ENCODE measurements around the gene GNLY.

GNLY gene

DNA sequence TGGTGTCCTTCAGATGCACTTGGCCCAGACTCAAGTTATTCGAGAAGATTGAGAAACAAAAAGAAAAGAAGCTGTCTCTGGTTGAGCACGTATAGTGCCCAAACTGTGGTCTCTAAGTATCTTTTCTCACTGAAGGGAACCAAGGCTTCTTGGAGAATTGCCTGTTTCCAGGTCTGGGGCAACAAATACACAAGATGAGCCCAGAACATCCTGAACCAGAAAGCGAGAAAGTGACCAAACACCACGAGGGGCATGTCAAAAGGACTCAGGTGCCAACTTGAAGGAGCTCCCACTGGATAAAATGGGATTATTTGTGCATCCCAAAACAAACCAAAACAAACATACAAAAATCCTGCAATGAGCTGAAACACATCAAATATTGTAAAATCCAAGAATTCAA lies 46.0 kb downstream of the GNLY start:
- no peak for DNase-seq (ENCODE audit: low spot score)
- H3K27ac Mint-ChIP-seq, result no peak overlapping the region
- H3K4me3 Mint-ChIP-seq, result no peak overlapping the region
- no peaks in the 10 kb centered on the region for H3K9me3 Mint-ChIP-seq
- H3K36me3 Mint-ChIP-seq (ENCODE audit: low read depth), result no peaks in the 10 kb centered on the region
- H3K4me1 Mint-ChIP-seq (ENCODE audit: low read depth), result peaks cover 1% of the 10 kb centered on the region
- H3K27me3 Mint-ChIP-seq (ENCODE audit: low read depth), result peaks cover 67% of the 10 kb centered on the region

DNA sequence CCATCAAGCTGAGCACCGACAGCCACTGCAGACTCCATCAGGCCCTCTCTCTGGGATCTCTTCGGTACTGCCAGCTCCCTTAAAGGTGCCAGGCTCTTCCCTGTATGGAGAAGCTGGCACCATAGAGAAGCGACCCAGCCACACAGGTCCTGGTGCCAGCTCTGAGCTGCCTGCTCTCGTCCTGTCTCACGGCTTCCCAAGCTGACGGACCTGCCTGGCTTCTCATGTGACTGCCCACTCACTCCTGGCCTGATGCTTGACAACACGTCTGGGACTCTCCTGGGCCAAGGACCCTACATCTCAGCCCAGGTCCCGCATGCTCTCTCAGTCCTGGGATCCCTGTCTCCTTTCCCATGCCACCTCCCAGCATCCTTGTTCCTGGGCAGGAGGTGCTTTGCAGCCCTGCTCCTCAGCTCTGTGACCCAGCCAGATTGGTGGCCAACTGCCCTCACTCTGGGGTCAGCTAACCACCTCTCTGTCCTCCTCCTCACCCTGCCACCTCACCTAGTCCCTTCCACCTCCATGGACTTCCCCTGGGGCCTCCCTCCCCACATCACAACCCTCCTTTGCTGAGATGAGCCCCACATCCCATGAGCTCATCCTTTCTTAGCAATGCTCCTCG lies 47.2 kb downstream of the GNLY start:
- Mint-ChIP-seq H3K9me3 (no peaks in the 10 kb centered on the region), H3K4me3 (no peak overlapping the region), H3K27me3 (ENCODE audit: low read depth) (peaks cover 71% of the 10 kb centered on the region), H3K36me3 (ENCODE audit: low read depth) (no peaks in the 10 kb centered on the region), H3K27ac (no peak overlapping the region), H3K4me1 (ENCODE audit: low read depth) (peaks cover 1% of the 10 kb centered on the region)
- DNase-seq (ENCODE audit: low spot score), result no peak

DNA sequence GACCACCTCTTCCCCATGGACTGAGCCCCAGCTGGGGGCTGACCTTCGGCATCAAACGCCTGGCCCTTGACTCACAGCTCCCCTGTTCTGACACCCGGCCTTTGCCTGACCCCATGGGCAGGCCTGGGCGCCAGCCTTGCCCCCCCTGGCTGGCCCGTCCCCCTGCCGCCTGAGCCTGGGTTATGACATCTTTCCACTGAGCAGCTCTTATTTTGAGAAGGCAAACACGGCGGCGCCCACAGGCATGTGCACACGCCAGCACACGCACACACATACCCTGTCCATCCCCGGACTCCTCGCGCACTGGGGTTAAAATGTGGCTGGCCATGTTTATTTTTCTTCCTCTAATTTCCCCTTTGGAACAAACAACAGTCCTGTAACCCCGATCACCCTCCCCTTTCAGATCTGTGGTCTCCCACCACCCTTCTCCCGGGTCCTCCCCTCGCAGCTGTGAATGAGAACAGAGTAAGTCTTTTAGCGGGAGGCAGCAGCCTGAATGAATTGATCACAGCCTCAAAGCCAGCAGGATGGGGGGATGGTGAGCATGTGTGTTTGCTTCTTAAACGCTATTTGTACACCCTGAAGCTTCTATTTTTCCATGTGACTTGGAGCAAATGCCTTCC lies 47.8 kb downstream of the GNLY start:
- no peak for DNase-seq (ENCODE audit: low spot score)
- no peak overlapping the region for H3K4me3 Mint-ChIP-seq
- no peaks in the 10 kb centered on the region for H3K9me3 Mint-ChIP-seq
- H3K4me1 Mint-ChIP-seq (ENCODE audit: low read depth), result peaks cover 1% of the 10 kb centered on the region
- H3K27me3 Mint-ChIP-seq (ENCODE audit: low read depth), result peaks cover 72% of the 10 kb centered on the region
- no peaks in the 10 kb centered on the region for H3K36me3 Mint-ChIP-seq (ENCODE audit: low read depth)
- no peak overlapping the region for H3K27ac Mint-ChIP-seq

DNA sequence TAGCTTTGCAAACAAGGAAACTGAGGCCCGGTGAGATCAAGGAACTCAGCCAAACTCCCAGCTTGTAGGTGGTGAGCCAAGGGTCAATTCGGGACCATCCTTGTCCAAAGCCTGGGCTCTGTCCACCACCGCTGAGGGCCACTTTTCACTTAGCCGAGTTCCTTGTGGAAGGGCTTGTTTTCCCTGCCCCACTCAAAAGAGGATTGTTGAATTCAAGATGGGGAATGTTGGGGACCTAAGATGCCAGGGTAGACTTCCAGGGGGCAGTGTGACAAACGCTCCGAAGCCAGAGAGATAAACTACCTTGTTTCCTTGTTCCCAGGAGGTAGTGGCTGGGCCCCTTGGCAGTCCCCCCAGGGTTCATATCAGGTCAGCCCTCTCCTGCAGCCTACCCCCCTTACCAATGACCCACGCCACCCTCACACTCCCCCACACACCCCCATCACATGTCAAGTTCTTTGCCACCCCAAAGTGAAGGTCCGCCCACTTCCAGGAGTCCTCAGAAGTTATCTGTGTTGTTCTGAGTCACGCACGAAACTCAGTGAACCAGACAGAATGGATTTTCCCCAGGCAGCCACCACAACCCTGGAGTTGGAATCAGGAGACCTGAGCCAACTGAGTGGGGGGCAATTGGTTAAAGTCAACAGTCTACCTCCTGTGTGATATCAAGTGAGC lies 49.3 kb downstream of the GNLY start:
- Mint-ChIP-seq H3K36me3 (ENCODE audit: low read depth) (no peaks in the 10 kb centered on the region), H3K27ac (no peak overlapping the region), H3K4me3 (no peak overlapping the region), H3K9me3 (no peaks in the 10 kb centered on the region), H3K4me1 (ENCODE audit: low read depth) (peaks cover 1% of the 10 kb centered on the region), H3K27me3 (ENCODE audit: low read depth) (peaks cover 78% of the 10 kb centered on the region)
- no peak for DNase-seq (ENCODE audit: low spot score)

DNA sequence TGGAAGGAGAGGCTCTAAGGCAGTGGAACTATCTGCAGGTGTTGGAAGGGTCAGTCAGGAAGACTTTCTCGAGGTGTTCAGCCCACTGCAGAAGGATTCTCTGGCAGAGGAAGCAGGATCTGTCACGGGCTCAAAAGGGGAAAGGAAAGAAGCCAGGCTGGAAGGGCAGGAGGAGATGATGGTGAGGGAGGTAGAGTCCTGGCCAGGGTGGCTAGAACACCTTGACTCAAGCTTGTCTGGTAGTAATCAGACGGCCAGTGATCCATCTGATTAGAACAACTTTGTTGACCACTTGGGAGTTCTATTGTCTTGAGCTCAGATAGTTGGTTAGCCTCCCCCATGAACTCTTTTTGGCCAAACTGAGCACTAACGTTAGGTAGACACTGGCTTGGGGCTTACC lies 49.9 kb downstream of the GNLY start:
- H3K4me1 Mint-ChIP-seq (ENCODE audit: low read depth), result peaks cover 1% of the 10 kb centered on the region
- no peak overlapping the region for H3K27ac Mint-ChIP-seq
- DNase-seq (ENCODE audit: low spot score), result no peak
- peaks cover 78% of the 10 kb centered on the region for H3K27me3 Mint-ChIP-seq (ENCODE audit: low read depth)
- no peaks in the 10 kb centered on the region for H3K36me3 Mint-ChIP-seq (ENCODE audit: low read depth)
- H3K9me3 Mint-ChIP-seq, result no peaks in the 10 kb centered on the region
- H3K4me3 Mint-ChIP-seq, result no peak overlapping the region

DNA sequence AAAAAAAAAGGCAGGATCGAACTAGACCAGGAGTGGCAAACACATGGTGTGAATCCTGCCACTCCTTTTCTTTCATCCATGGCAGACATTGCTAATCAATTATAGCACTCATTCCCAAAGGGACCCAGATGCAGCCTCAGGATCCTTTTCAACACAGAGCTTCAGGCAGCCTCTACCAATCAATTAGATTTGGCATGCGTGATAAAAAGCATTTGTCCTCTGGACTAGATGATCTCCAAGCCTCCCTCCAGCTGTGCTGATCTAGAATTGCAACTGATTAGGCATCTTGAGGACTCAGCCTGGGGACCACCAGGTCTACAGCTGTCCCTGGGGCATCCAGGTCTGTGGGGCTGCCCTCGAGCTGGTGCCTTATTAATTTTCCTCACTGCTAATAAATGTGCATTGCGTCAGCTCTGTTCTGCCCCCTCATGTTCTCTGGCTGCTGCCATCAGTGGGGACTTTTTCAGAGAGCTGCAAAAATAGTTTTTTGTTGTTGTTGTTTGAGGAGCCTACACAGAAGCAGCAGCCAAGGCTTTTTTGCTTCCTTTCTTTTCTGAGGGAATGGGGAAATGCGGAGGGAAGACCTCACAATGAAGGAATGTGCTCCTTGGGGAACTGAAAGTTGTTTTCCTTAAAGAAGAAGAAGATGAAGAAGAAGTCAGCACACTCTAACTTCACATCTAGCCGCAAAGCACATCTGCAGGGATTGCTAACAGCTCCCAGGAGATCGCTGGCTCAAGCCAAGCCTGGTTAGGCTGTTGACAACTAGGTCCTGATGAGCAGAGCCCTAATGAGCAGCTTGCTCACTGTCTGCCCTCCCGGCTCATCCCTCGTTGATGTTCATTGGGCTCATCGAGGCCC lies 50.8 kb downstream of the GNLY start:
- Mint-ChIP-seq H3K27ac (no peak overlapping the region), H3K27me3 (ENCODE audit: low read depth) (peaks cover 76% of the 10 kb centered on the region), H3K9me3 (no peaks in the 10 kb centered on the region), H3K4me3 (no peak overlapping the region), H3K4me1 (ENCODE audit: low read depth) (peaks cover 1% of the 10 kb centered on the region), H3K36me3 (ENCODE audit: low read depth) (no peaks in the 10 kb centered on the region)
- DNase-seq (ENCODE audit: low spot score), result no peak

DNA sequence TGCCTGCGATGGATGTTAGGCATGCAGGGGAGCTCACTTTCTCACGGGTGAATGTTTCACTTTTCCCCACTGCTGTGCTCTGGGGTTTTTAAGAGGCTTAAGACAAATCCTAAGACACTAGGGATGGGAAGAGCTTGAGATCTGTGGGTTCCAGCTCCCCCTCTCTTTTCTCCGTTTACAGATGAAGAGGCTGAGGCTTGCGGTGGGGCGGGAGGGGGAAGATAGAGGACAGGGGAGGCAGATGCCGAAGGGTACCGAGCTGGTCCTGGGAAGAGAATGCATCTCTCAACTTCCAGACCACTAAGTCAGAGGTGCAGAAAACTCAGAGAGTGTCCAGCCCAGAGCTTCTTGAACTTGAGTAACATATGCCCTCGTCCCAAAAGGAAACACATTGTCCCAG lies 51.5 kb downstream of the GNLY start:
- peaks cover 1% of the 10 kb centered on the region for H3K4me1 Mint-ChIP-seq (ENCODE audit: low read depth)
- H3K9me3 Mint-ChIP-seq, result no peaks in the 10 kb centered on the region
- H3K27me3 Mint-ChIP-seq (ENCODE audit: low read depth), result peaks cover 75% of the 10 kb centered on the region
- no peak for DNase-seq (ENCODE audit: low spot score)
- H3K4me3 Mint-ChIP-seq, result no peak overlapping the region
- no peaks in the 10 kb centered on the region for H3K36me3 Mint-ChIP-seq (ENCODE audit: low read depth)
- no peak overlapping the region for H3K27ac Mint-ChIP-seq

DNA sequence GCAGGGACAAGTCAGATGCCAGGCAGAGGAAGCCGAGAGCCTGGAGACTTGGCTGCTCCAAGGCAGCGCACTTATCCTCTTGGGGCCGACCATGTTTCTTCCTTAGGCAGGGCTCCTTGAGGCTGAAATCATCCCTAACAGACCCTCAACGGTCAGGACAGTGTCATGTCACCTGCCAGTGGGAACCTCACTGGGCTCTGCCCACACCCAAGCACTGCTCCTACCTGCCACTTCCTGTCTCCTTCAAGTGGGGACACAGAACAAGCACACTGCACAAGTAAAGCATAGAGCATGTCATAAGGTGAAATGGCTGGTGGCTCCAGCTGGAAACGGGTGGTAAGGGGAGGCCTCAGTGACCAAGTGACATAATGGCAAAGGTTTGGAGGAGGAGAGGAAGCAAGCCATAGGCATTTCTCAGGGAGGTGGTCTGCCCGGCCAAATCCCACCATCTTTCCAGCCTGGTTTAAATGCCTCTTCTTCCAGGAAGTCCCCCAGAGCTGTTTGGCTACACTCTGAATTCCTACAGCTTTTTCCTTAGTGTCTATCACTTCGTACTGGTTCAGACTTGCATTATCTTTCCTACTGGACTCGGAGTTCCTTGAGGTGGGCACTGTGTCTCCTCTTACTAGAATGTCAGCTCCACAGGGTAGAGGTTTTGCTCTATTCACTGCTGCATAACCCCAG lies 52.3 kb downstream of the GNLY start:
- no peak for DNase-seq (ENCODE audit: low spot score)
- H3K4me3 Mint-ChIP-seq, result no peak overlapping the region
- H3K27me3 Mint-ChIP-seq (ENCODE audit: low read depth), result peaks cover 78% of the 10 kb centered on the region
- H3K4me1 Mint-ChIP-seq (ENCODE audit: low read depth), result peaks cover 1% of the 10 kb centered on the region
- H3K36me3 Mint-ChIP-seq (ENCODE audit: low read depth), result no peaks in the 10 kb centered on the region
- H3K9me3 Mint-ChIP-seq, result no peaks in the 10 kb centered on the region
- no peak overlapping the region for H3K27ac Mint-ChIP-seq

DNA sequence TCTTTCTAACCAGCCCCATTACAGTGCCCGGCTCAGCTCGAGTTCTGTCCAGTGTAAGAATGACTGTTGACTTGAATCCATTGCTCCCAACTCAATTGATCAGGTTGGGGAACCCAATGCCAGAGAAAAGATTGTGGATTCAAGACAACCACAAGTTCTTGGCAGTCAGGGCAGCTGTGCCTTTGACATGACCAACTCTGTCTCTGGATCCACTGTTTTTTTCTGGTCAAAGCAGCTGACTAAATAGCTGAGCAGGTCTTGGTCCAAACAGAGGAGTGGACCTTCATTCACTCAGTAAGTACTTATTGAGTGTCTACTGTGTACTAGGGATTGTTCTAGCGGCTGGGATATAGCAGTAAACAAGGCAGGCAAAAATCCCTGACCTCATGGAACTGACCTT lies 53.3 kb downstream of the GNLY start:
- no peak for DNase-seq (ENCODE audit: low spot score)
- Mint-ChIP-seq H3K4me1 (ENCODE audit: low read depth) (no peaks in the 10 kb centered on the region), H3K4me3 (no peak overlapping the region), H3K36me3 (ENCODE audit: low read depth) (no peaks in the 10 kb centered on the region), H3K27ac (no peak overlapping the region), H3K27me3 (ENCODE audit: low read depth) (peaks cover 78% of the 10 kb centered on the region), H3K9me3 (no peaks in the 10 kb centered on the region)

DNA sequence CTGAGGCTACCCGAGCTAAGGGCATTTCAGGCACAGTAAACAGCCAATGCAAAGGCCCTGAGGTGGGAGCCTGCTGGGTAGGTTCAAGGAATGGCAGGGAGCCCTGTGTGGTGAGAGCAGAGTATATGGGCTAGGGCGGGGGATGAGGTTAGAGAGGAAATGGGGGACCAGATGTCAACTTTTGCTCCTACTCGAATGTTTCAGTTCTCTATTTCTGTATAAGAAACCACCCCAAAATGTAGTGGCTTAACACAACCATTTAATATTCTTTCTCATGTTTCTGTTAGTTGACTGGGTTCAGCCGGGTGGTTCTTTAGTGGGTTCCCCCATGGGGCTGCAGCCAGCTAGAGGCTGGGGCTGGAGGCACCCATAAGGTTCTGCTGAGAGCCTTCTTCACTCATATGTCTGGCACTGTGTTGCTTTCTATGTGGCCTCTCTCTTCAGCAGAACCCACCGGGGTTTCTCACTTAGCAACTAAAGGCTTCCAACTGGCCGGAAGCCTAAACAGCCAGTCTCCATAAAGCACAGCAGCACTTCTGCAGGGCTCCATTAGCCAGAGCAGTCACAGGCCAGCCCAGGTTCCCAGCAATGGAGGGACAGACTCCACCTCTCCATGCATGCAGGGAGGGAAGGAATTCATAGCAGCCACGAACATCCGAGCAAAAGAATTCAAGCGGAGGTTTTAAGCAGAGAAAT lies 54.0 kb downstream of the GNLY start:
- no peak overlapping the region for H3K4me3 Mint-ChIP-seq
- no peaks in the 10 kb centered on the region for H3K9me3 Mint-ChIP-seq
- no peak for DNase-seq (ENCODE audit: low spot score)
- H3K27me3 Mint-ChIP-seq (ENCODE audit: low read depth), result peaks cover 79% of the 10 kb centered on the region
- no peaks in the 10 kb centered on the region for H3K36me3 Mint-ChIP-seq (ENCODE audit: low read depth)
- H3K4me1 Mint-ChIP-seq (ENCODE audit: low read depth), result no peaks in the 10 kb centered on the region
- no peak overlapping the region for H3K27ac Mint-ChIP-seq
